Spinal cord (tissue), 10 donors: ENCODE data around the gene ADGRL2. TPM values are rescaled to one million over a fixed set of nuclear protein-coding genes. Genes with fewer than 3 reads are reported as not detected.

Source experiments
- DNase-seq, 6 donors: peaks; one replicate each; pipeline versions ENCODE4 v3.0.0 to v3.0.0-alpha.2; 2013 to 2015; ENCODE audit warnings: low spot score in 6 of 6, low read depth in 4 of 6
- H3K27ac ChIP-seq: one replicate; pipeline ENCODE4 v1.5.1; 2013; ENCODE audit warnings: low read depth, low read length, control low read depth
- H3K27me3 ChIP-seq: one replicate; pipeline ENCODE4 v1.6.1; 2013; ENCODE audit warnings: low read length; ENCODE audit not compliant: control insufficient read depth, insufficient read depth
- H3K36me3 ChIP-seq: one replicate; pipeline ENCODE4 v1.6.1; 2013; ENCODE audit warnings: low read length; ENCODE audit not compliant: control insufficient read depth, insufficient read depth
- H3K4me1 ChIP-seq: one replicate; pipeline ENCODE4 v1.6.1; 2013; ENCODE audit warnings: low read length; ENCODE audit not compliant: control insufficient read depth, insufficient read depth
- H3K4me3 ChIP-seq: one replicate; pipeline ENCODE4 v1.5.1; 2013; ENCODE audit warnings: low read depth, low read length, control low read depth
- H3K9me3 ChIP-seq: one replicate; pipeline ENCODE4 v1.6.1; 2013; ENCODE audit warnings: low read length; ENCODE audit not compliant: control insufficient read depth, insufficient read depth
- WGBS: methylation state at CpG from one replicate; pipeline ENCODE4 v1.1.5; 2013; ENCODE audit warnings: missing lambda C conversion rate; ENCODE audit not compliant: insufficient coverage; 5-methylcytosine and 5-hydroxymethylcytosine counted together
- long read RNA-seq, 4 donors: transcript quantifications; one replicate each; lab custom pipeline, GENCODE V29; 2026
- polyA plus RNA-seq, 2 donors: library from polyadenylated mRNA; unstranded; fragments of 120-200 nt; gene quantifications; one replicate each; pipeline ENCODE4 v1.2.1, GENCODE V29; 2013; ENCODE audit not compliant: insufficient read length in 2 of 2
- total RNA-seq, 2 donors: library from RNA; depleted of rRNA in 1 of 2; stranded (reverse); fragments of 120-200 nt in 1 of 2; fragments of >200 nt in 1 of 2; gene quantifications; one replicate each; pipeline versions ENCODE4 v1.2.3 to v1.2.4, GENCODE V29; 2013 to 2014
- donor health status: healthy.

Gene ADGRL2
- total RNA-seq: 100 to 1,000 TPM; 111 to 176 TPM
- polyA plus RNA-seq: 10 to 100 TPM; 87.9 to 93.8 TPM
- long read RNA-seq, donor 1, partial matches to known transcripts: 10 of 10 reads
- long read RNA-seq, donor 1, other reads (novel, unspliced or antisense): 0 of 10 reads
- long read RNA-seq, donor 2: 0 reads
- long read RNA-seq, donor 3, partial matches to known transcripts: 16 of 16 reads
- long read RNA-seq, donor 3, other reads (novel, unspliced or antisense): 0 of 16 reads
- long read RNA-seq, donor 4, partial matches to known transcripts: 27 of 34 reads
- long read RNA-seq, donor 4, other reads (novel, unspliced or antisense): 5 of 34 reads

GRCh38 chr1:81800695-81801650, at the start of gene ADGRL2:
Gene ADGRL2, plus strand, starts transcription at chr1:81800934. Its CDS starts 36,051 bp downstream, at chr1:81836985.
- Histone ChIP-seq H3K36me3 (no peaks in the 10 kb centered on the region), H3K4me1 (peaks cover 17% of the 10 kb centered on the region), H3K9me3 (no peaks in the 10 kb centered on the region), H3K4me3 (peak within 1 kb of the TSS; percentile 84), H3K27me3 (peaks cover 18% of the 10 kb centered on the region), H3K27ac (peak within 1 kb of the TSS; percentile 90)
- WGBS: under 1% methylated on average over 71 of the region's 81 CpGs
- peak; percentile 79 to 98 (median 88) for DNase-seq

- Histone ChIP-seq H3K36me3 (no peaks in the 10 kb centered on the region), H3K27ac (no peak overlapping the region), H3K27me3 (no peaks in the 10 kb centered on the region), H3K9me3 (no peaks in the 10 kb centered on the region), H3K4me1 (no peaks in the 10 kb centered on the region), H3K4me3 (no peak overlapping the region)
- no CpG with 5 or more reads among the region's 2 CpGs for WGBS
- DNase-seq: no peak
Observed at GRCh38 chr1:81752840-81753239, 47.9 kb upstream of the ADGRL2 start.

- Histone ChIP-seq H3K36me3 (no peaks in the 10 kb centered on the region), H3K27ac (no peak overlapping the region), H3K27me3 (no peaks in the 10 kb centered on the region), H3K4me3 (no peak overlapping the region), H3K4me1 (no peaks in the 10 kb centered on the region), H3K9me3 (no peaks in the 10 kb centered on the region)
- no peak for DNase-seq
Observed at GRCh38 chr1:81754424-81754823, 46.3 kb upstream of the ADGRL2 start.

GRCh38 chr1:81756872-81757271, 43.9 kb upstream of the ADGRL2 start:
- no peaks in the 10 kb centered on the region for H3K36me3 ChIP-seq
- H3K27ac ChIP-seq: no peak overlapping the region
- DNase-seq: peak in 2 of 6 donors; percentile 28 to 33
- H3K4me3 ChIP-seq: no peak overlapping the region
- no peaks in the 10 kb centered on the region for H3K27me3 ChIP-seq
- H3K4me1 ChIP-seq: no peaks in the 10 kb centered on the region
- no peaks in the 10 kb centered on the region for H3K9me3 ChIP-seq
- WGBS: 60% methylated on average over 1 of the region's 2 CpGs

GRCh38 chr1:81757398-81758020, 43.2 kb upstream of the ADGRL2 start:
- Histone ChIP-seq H3K4me1 (no peaks in the 10 kb centered on the region), H3K9me3 (no peaks in the 10 kb centered on the region), H3K36me3 (no peaks in the 10 kb centered on the region), H3K27me3 (no peaks in the 10 kb centered on the region), H3K4me3 (no peak overlapping the region), H3K27ac (no peak overlapping the region)
- WGBS: no CpG with 5 or more reads among the region's 8 CpGs
- no peak for DNase-seq

GRCh38 chr1:81758181-81758580, 42.6 kb upstream of the ADGRL2 start:
- Histone ChIP-seq H3K4me3 (no peak overlapping the region), H3K36me3 (no peaks in the 10 kb centered on the region), H3K27me3 (no peaks in the 10 kb centered on the region), H3K4me1 (no peaks in the 10 kb centered on the region), H3K9me3 (no peaks in the 10 kb centered on the region), H3K27ac (no peak overlapping the region)
- 57% methylated on average over 1 of the region's 2 CpGs for WGBS
- DNase-seq: peak in 3 of 6 donors; percentile 15 to 49 (median 32)

- H3K27me3 ChIP-seq: no peaks in the 10 kb centered on the region
- H3K27ac ChIP-seq: no peak overlapping the region
- H3K9me3 ChIP-seq: no peaks in the 10 kb centered on the region
- DNase-seq: peak in 2 of 6 donors; percentile 53 to 69
- H3K4me1 ChIP-seq: no peaks in the 10 kb centered on the region
- no peak overlapping the region for H3K4me3 ChIP-seq
- no CpG with 5 or more reads among the region's 1 CpG for WGBS
- H3K36me3 ChIP-seq: no peaks in the 10 kb centered on the region
Observed at GRCh38 chr1:81760477-81761097, 40.1 kb upstream of the ADGRL2 start.

GRCh38 chr1:81775510-81775909, 25.2 kb upstream of the ADGRL2 start:
- Histone ChIP-seq H3K4me1 (no peaks in the 10 kb centered on the region), H3K36me3 (no peaks in the 10 kb centered on the region), H3K4me3 (no peak overlapping the region), H3K27me3 (no peaks in the 10 kb centered on the region), H3K27ac (no peak overlapping the region), H3K9me3 (no peaks in the 10 kb centered on the region)
- DNase-seq: no peak

- WGBS: no CpG with 5 or more reads among the region's 1 CpG
- H3K9me3 ChIP-seq: no peaks in the 10 kb centered on the region
Observed at GRCh38 chr1:81780705-81781454, 19.9 kb upstream of the ADGRL2 start.

More at GRCh38 chr1:81780705-81781454, 19.9 kb upstream of the ADGRL2 start:
- Histone ChIP-seq H3K4me1 (no peaks in the 10 kb centered on the region), H3K4me3 (no peak overlapping the region), H3K27me3 (no peaks in the 10 kb centered on the region), H3K27ac (no peak overlapping the region), H3K36me3 (no peaks in the 10 kb centered on the region)
- DNase-seq: no peak
